Muscle of back (tissue), 13 donors: ENCODE data around the gene KLHL41. TPM values are rescaled to one million over a fixed set of nuclear protein-coding genes. Genes with fewer than 3 reads are reported as not detected.

Experiments used
- DNase-seq, 3 donors: peaks; one replicate each; pipeline versions ENCODE4 v3.0.0 to v3.0.0-alpha.2; 2013
- long read RNA-seq, 9 donors: transcript quantifications; one replicate each; lab custom pipeline, GENCODE V29; 2026
- polyA plus RNA-seq, 10 donors: library from polyadenylated mRNA; unstranded; fragments of 120-200 nt; gene quantifications; one replicate each; pipeline ENCODE4 v1.2.1, GENCODE V29; 2013; ENCODE audit not compliant: insufficient read length in 10 of 10

KLHL41 gene
- 1,000 to 10,000 TPM; 1,958 to 4,577 (median 3,328) TPM for polyA plus RNA-seq
- long read RNA-seq, donor 1, transcript KLHL41-201 (6 exons, 2,464 nt), result major isoform, 479 of 666 reads
- long read RNA-seq, donor 1, partial matches to known transcripts, result 146 of 666 reads
- long read RNA-seq, donor 1, other reads (novel, unspliced or antisense), result 41 of 666 reads
- long read RNA-seq, donor 2, transcript KLHL41-201 (6 exons, 2,464 nt), result major isoform, 501 of 621 reads
- long read RNA-seq, donor 2, partial matches to known transcripts, result 115 of 621 reads
- long read RNA-seq, donor 2, other reads (novel, unspliced or antisense), result 5 of 621 reads
- long read RNA-seq, donor 3, result 0 reads
- long read RNA-seq, donor 4, transcript KLHL41-201 (6 exons, 2,464 nt), result major isoform, 242 of 717 reads
- long read RNA-seq, donor 4, partial matches to known transcripts, result 461 of 717 reads
- long read RNA-seq, donor 4, other reads (novel, unspliced or antisense), result 14 of 717 reads
- long read RNA-seq, donor 5, transcript KLHL41-201 (6 exons, 2,464 nt), result major isoform, 642 of 912 reads
- long read RNA-seq, donor 5, partial matches to known transcripts, result 223 of 912 reads
- long read RNA-seq, donor 5, other reads (novel, unspliced or antisense), result 46 of 912 reads
- long read RNA-seq, donor 6, transcript KLHL41-201 (6 exons, 2,464 nt), result major isoform, 457 of 598 reads
- long read RNA-seq, donor 6, partial matches to known transcripts, result 103 of 598 reads
- long read RNA-seq, donor 6, other reads (novel, unspliced or antisense), result 38 of 598 reads
- long read RNA-seq, donor 7, transcript KLHL41-201 (6 exons, 2,464 nt), result major isoform, 208 of 336 reads
- long read RNA-seq, donor 7, partial matches to known transcripts, result 119 of 336 reads
- long read RNA-seq, donor 7, other reads (novel, unspliced or antisense), result 9 of 336 reads
- long read RNA-seq, donor 8, transcript KLHL41-201 (6 exons, 2,464 nt), result major isoform, 180 of 687 reads
- long read RNA-seq, donor 8, partial matches to known transcripts, result 507 of 687 reads
- long read RNA-seq, donor 8, other reads (novel, unspliced or antisense), result 0 of 687 reads
- long read RNA-seq, donor 9, transcript KLHL41-201 (6 exons, 2,464 nt), result major isoform, 76 of 169 reads
- long read RNA-seq, donor 9, partial matches to known transcripts, result 87 of 169 reads
- long read RNA-seq, donor 9, other reads (novel, unspliced or antisense), result 6 of 169 reads

DNA sequence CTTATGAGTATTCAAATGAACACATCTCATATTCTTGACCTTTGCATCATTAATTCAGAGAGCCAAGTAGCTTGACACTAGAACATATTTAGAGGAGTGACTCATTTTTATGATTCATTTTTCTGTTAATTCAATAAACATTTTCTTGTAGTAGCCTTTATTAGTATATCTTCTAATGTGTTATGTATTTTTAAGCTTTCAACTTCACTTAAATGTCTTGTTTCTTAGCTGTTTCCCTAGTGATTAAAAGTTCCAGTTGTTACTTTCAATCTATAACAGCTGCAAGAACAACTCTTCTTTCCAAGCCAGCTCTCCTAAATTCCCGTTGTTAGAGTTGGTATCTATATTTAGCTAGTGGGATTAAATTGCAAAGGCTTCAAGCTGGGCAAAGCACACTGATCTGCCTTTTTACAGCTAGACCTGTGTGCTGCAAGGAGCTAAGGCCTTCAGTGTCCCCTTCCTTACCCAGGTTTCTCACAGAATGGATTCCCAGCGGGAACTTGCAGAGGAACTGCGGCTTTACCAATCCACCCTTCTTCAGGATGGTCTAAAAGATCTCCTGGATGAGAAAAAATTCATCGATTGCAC is at the start of gene KLHL41:
Gene KLHL41, plus strand, starts transcription at position 405 of the 588 bp plus-strand sequence. Its CDS starts 77 bp downstream, at position 482.
- DNase-seq, result peak; percentile 76 to 83 (median 81)

DNA sequence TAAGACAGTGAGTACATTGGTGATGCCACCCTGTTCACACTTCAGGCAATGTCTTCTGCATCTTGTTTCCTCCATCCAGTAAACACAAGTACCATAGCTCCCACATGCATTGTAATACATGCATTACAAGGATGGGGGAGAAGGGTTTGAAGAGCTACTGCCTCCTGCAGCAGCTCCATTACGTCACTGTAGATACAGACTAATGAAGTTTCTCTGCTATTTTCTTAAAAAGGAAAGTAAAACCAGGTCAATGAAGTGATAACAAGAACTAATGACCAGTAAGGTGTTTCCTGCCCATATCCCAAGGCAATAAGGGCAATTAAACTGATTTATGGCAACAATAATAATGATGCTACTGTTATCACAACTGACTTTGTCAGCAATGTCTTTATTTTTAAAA is 48.4 kb upstream of the KLHL41 start:
- DNase-seq, result no peak

DNA sequence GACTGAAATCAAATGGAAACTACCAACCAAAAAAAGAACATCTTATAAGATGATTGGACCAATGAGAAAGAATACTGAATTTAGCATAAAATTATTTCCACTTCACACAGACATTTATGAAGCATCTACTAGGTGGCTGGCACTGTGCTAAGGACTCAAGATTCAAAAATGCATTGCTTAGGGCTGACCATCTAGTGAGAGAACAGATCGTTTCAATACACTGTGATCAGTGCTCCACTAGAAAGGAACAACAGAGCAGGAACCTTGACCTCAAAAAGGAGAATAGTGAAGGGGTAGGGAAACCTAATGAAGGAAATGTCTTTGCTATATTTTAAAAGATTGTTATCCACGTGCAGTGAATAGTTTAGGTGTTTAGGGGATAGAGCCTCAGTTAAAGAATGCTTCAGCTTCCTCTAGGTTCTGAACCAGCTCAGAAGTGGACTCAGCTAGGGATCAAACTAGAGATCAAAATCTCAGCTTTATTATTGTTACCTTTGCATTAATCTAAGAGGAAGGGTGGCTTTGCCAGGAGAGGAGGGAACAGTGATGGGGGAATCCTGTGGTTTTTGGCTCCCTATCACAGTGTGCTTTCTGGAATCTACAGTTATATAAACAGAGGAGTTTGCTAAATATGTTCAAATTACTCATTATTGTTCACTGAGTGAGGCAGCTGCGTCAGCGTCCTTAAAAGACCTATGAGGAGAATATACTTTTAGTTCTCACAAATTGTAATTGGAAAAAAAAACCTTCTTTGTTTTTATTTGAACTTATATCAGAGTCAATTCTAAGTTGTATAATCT is 46.4 kb upstream of the KLHL41 start:
- DNase-seq, result peak in 1 of 3 donors; percentile 29

DNA sequence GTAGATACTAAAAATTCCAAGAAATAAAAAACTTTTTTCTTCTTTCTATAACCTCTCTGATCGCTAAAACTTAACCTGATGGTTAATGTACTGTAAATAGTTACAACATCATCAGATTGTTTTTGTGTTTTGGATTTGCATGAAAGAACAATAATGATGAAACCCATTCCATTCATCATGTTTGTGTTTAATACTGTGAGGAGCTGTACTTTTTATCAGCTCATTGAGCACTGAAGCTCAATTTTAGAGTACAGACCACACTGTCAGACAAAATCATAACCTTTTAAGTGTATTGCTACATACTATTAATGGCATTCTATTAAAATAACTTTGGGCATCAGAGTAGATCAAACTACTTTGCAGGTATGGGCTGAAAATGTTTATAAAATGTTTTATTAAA is 45.0 kb upstream of the KLHL41 start:
- DNase-seq, result no peak

DNA sequence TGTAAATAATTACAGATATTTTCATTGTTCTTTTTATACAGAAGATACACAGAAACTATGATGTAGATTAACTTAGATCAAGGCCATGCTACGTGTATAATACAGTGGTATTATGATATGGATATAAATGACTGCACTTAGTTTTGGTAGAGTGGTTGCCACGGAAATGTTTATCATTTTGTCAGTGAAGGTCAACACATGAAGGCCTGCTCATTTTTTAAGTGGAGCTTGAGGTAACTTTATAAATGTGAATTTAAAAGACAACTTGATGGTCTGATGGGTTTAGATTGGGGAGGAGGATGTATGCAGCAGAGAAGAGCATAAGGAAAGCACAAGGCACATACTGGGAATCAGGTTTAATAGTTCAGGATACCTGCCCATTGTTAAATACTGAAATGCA is 44.6 kb upstream of the KLHL41 start:
- DNase-seq, result no peak

DNA sequence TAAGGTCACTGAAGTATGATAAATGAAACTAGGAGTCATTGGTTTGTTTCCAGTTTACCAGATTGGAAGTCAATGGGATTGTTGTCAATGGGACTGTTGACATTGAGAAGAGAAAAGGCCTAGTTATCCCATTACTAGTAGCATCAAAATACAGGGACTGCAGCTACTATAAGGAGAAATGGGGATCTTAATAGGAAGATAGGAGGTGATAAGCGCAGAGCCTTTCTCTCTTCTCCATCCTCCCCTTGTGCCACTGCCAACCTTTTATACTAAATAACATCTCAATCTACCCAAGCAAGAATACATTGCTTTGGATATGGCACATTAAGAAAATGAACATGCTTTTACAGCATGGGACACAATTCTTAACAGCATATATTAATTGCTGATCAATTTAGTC is 40.7 kb upstream of the KLHL41 start:
- no peak for DNase-seq

DNA sequence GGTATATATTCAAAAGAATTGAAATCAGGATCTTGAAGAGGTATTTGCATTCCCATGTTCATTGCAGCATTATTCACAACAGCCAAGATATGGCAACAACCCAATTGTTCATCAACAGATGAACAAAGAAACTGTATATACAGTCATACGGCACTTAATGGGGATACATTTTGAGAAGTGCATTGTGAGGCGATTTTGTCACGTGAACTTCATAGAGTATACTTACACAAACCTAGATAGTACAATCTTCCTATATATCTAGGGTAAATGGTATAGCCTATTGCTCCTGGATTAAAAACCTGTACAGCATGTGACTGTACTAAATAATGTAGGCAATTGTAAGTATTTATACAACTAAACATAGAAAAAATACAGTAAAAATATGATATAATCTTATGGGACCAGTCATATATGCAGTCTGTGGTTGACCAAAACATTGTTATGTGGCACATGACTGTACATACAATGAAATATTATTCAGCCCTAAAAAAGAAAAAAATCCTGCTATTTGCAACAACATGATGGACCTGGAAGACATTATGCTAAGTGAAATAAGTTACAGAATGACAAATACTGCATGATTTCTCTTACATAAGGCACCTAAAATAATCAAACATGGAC is 39.4 kb upstream of the KLHL41 start:
- no peak for DNase-seq

DNA sequence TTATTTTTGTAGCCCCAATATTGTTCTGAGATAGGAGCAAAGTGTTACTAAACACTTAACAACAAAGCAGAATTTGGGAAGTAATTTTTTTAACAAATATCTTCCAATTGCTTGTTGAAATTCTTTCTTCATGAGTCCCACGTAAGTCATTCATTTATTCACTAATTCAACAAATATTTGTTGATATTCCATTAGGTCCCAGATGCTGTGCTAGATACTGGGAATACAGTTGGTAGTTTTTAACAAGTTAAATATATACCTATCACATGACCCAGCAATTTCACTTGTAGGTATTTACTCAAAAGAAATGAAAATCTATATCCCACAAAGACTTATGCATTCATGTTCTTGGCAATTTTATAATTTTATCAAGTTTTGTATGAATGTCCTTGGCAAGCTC is 37.3 kb upstream of the KLHL41 start:
- DNase-seq, result no peak

DNA sequence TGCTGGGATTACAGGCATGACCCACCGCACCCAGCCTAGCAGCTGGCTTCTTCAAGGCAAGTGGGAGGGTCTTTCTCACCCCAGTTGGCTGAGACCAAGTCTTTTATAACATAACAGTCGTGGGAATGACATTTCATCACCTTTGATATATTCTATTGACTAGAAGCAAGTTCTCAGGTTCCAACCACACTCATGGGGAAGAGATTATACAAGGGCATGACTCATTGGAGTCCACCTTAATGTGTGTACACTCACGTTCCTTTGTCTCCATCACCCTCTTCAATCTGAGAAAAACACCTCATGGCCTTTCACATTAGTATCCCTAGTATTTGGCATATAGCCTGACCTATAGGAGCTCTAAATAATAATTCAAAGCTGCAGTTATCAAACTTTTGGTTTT is 33.0 kb upstream of the KLHL41 start:
- peak in 1 of 3 donors; percentile 1 for DNase-seq

DNA sequence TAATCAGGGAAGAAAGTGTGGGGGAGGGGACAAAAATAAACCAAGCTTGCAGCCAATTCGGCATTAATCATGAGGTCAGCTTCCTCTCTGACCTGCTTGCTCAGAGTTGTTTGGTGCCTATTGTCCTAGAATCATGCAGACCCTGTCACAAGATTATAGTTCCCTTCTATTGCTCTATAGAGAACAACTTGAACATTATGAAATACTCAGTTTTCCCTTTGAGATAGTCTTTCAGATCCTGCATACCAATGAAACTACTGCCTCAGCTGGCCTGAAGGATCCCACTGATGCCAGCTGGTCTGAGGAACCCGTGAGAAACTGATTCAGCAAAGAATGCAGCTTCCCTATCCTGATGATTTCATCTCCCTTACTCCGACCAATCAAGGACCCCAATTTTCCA is 31.2 kb upstream of the KLHL41 start:
- peak in 2 of 3 donors; percentile 2 to 30 for DNase-seq

DNA sequence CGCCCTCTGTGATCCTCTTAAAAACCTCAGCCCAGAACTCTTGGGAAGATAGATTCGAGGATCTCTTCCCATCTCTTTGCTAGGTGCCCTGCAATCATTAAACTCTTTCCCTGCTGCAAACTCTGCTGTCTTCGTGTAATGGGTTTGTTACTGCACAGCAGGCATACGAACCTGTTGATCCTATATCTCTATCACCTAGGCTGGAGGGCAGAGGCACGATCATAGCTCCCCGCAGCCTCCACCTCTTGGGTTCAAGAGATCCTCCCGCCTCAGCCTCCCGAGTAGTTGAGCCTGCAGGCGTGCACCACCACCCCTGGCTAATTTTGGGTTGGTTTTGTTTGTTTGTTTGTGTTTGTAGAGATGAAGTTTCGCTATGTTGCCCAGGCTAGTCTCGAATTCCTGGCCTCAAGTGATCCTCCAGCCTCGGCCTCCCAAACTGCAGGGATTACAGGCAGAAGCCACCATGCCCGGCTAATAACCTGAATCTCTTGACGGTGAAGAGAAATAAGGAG is 30.7 kb upstream of the KLHL41 start:
- DNase-seq, result no peak

DNA sequence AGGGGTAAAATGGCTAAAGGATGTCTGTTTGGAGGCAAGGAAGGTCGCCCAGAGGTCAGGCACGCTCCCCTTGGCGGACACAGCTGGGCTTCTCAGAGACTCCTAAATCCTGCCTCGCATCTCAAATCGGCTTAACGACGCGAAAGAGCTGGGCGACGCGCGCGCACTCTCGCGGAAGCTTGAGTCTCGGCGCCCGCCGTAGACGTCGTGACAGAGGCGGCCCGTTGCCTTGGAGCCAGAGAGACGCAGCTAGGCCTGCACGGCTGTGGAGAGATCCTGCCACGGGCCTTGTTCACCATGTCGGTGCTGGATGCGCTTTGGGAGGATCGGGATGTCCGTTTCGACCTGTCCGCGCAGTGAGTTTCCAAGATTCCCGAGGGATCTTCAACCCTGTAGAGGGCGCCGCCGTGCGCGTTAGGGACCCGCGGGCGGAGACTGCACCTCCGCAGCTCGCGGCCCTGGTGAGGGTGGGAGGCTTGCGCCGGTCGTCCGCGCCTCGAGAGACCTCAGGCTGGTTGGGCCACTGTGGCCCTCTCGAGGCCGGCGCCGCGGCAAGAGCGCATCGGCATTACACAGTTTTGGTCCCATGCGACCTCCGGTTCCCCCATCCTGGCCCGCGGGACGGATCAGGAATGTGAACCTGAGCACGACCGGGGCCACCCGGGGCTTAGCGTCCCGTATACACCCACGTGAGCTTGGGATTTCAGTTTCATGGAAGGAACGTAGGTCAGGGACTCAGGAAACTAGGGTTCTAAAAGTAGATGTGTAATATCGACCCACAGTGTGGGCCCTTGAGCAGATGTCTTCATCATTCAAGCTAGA is 30.0 kb upstream of the KLHL41 start, which contains the start of gene BBS5:
Gene BBS5, plus strand, starts transcription at position 238 of the 822 bp plus-strand sequence. Its CDS starts 60 bp downstream, at position 298.
- DNase-seq, result peak; percentile 78 to 95 (median 88)

DNA sequence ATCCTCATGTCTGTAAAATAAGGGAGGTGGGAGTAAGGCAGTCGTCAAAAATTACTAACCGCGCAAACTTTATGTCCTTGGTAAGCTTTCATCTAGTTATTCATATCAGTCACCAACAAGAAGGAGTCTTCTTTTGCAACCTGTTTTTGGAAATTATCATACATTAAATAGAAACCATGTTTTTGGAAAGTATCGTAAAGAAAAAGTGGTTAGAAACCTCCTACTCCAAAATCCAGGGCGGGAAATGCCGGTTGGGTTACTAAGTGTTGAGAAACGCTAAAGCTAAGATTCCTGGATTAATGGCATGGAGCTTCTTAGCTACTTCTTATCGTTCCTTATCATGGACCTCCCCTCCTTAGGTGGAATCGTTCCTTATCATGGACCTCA is 29.4 kb upstream of the KLHL41 start:
- peak in 1 of 3 donors; percentile 7 for DNase-seq

DNA sequence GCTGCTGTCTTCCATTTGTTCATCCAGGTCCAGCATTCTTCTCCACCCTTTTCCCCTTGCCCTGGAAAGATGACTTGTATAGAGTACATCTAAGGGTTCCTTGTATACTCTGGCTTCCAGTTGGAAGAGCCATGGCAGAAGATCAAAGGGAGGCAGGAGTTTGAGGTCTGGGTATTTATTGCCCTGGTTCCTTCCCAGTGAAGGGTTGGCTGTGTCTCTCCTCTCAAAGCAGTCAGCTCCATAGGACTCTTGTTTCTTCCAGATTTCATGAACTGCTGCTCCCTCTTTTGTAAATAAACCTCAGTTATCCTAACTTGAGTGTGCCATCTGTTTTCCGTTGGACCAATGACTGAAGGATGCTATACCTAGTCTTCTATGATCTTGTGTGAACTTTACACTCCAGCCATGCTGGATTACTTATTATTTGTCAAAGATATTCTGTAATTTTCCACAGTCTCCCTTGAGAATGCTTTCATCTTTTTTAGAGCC is 23.8 kb upstream of the KLHL41 start:
- no peak for DNase-seq

DNA sequence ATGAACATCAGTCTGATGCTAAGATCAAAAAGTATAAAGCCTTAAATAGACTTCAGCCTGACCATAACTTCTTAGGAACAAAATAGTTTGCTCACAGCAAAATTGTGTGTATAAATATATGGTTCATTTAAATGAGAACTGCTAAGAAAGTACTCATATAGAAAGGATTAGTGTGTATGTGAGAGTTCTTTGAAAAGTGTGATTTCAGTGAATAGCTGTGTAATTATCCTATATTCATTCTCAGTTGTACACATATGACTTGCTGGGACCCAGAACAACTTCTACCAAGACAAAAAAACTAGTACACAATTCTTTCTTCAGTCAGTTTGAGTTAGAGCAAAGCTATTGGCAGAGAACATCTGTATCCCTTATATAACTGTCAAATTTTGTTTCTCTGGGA is 23.0 kb upstream of the KLHL41 start:
- DNase-seq, result no peak

DNA sequence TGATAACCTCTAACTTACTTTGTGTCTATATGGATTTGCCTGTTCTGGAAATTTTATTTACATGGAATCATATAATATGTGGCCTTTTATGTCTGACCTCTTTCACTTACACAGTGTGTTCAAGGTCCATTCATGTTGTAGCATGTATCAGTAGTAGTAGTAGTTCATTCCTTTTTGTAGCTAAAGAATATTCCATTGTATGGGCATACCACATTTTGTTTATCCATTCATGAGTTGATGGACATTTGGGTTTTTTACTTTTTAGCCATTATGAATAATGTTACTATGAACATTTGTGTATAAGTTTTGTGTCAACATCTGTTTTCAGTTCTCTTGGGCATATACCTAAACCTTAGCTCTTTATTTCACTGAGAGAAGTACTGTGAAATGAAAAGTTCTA is 18.7 kb upstream of the KLHL41 start:
- no peak for DNase-seq

DNA sequence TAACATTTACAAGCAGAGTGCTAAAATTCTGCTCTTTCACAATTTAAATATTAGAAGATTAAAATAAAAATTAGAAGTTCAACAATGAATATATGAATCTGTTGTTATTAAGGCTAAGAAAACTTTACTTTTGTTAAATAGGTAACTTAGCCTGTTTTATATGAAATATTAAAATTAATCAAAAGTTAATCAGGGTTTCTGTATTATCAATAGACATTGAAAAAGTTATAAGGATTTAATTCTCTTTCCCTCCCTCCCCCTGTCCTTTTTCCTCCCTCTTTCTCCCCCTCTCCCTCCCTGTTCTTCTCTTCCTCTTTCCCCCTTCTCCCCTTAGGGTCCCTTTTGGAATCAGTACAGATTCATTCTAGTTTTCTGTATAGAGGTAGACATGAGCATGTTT is 18.1 kb upstream of the KLHL41 start:
- no peak for DNase-seq

DNA sequence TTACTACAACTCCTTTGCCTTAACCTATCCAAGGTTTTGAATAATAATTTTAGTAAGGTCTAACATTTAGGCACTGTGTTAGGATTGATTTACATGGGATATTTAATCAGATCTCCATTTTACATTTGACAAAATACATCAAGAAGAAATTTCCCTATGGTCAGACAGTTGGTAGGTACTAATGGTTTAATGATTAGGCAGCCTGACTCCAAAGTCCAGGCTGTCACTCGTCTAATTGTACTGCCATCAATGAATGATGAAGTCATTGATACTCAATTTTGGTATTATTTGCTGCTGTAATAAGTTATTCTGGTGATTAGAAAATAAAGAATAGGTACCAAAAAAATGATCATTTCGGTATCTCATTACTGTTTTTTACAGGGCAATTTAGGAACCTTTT is 16.1 kb upstream of the KLHL41 start:
- DNase-seq, result no peak
